Caki2 (cell line): Measurements from ENCODE around the gene RRM2. TPM values are rescaled to one million over a fixed set of nuclear protein-coding genes. Genes with fewer than 3 reads are reported as not detected.

Source experiments
- DNase-seq: peaks from one replicate; pipeline ENCODE4 v3.0.0-alpha.2; 2015; ENCODE audit warnings: low read depth
- in situ Hi-C: cut with HindIII; loops from 2 replicates; pipeline ENCODE4 v1.10.0; 2016; ENCODE audit warnings: low sequenced_read_pairs, low pct_unique_long_range_greater_than_20kb, mixed read lengths
- total RNA-seq: library from RNA; depleted of rRNA; stranded (reverse); fragments of >200 nt; shearing (Covaris generic); gene quantifications from 2 replicates; pipeline ENCODE4 v1.2.3, GENCODE V29; 2014; ENCODE audit warnings: low replicate concordance

The RRM2 gene
- total RNA-seq, 1 experiment from 2014 or later = 19.4 TPM

DNA sequence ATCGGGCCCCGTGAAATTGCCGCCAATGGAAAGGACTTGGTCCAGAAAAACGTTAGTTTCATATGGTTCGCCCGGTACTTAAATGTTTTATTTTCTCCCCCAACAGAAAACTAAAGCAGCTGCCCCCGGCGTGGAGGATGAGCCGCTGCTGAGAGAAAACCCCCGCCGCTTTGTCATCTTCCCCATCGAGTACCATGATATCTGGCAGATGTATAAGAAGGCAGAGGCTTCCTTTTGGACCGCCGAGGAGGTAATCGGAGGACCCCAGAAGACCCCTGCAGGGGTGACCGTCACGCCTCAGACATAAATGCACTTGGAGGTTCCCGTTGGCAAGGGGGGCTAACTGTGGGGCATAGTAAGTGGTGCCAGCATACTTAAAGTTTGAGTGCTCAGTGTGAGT, 742 bp downstream of the RRM2 start:
- in situ Hi-C loops = loop anchor here (10.0 kb wide), 3 partner anchors 162 to 542 kb away; no protein-coding TSS in a partner anchor
- no peak for DNase-seq

DNA sequence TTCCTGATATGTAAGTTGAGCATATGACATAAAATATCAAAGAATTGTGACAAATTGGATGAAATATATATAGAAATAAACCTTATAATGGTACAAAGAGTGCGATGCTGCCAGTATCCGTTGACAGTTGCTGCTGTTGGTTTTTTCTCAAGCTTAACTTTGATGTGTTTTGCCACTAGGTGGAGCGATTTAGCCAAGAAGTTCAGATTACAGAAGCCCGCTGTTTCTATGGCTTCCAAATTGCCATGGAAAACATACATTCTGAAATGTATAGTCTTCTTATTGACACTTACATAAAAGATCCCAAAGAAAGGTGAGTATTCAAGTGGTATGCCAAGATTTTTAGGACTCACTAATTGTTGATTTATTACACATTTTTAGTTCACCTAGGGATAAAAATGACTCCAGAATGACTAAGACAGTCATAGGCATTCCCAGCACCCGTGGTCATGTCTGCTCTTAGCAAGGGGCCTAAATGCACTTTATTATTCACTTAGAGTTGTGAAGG, 2.1 kb downstream of the RRM2 start:
- in situ Hi-C loops = loop anchor here (10.0 kb wide), 3 partner anchors 160 to 540 kb away; no protein-coding TSS in a partner anchor
- DNase-seq = peak; percentile 64

DNA sequence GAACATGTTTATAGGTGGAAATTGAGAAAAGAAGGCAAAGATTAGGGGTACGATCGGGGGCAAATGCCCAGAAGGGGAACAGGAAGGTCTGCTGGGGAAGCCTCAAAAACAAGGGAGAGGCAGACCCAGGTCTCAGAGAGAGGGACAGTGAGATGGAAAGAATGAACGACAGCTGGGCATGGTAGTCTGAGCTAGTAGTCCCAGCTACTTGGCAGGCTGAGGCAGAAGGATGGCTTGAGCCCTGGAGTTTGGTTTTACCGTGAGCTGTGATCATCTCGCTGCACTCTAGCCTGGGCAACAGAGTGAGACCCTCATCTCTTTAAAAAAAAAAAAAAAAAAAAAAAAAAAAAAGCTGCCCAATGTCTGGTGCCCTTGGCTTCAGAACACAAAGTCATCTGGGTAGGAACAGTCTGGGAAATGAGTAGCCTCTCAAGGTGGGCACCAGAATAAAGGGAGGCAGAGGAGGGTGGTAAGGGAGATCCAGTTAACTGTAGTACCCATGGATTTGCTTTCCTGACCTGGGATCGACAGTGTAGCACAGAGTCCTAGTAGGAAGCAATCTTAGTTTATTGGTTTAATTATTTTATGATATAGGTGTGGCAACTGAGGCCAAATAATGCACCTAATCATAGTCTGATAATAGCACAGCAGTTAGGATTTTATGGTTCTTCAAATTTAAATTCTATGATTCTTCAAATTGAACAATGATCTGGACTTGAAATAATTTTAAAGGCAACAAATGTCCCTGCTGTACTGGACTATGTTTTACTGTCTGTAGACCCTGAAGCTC, 3.5 kb downstream of the RRM2 start:
- in situ Hi-C loops = loop anchor here (10.0 kb wide), 3 partner anchors 159 to 539 kb away; no protein-coding TSS in a partner anchor
- DNase-seq = no peak

DNA sequence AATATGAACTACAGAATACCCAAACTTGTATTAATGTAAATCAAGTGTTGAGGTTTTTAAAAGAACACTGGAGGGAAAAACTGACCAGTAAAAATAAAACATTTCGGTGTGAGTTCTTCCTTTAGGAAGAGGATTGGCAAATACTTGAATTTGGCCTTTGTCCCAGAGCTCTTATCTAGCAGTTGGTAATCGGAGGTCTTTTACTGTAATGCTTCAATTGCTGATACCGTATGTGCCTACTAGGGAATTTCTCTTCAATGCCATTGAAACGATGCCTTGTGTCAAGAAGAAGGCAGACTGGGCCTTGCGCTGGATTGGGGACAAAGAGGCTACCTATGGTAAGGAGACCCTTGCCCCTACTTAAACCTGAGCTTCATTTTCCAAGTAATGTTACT, 4.1 kb downstream of the RRM2 start:
- DNase-seq = no peak
- in situ Hi-C loops = loop anchor here (10.0 kb wide), 3 partner anchors 158 to 538 kb away; no protein-coding TSS in a partner anchor

DNA sequence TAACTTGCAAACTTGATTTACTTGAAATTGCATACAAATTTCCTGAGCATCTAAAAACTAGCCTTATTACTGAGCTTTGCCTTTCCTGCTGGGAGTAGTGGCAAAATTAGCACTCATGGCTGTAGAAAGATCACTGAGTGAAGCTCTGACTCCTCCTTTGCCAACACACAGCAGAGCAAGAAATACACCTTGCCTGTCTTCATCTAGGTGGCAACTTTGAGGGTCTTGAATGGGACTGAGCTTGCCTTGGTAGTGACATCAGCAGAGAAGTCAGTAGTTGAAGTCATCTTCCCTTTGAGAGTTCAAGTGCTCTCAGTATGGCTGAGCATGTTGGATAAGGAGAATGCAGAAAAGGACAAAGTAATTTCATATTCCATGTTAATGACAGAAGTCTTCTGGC, 5.9 kb downstream of the RRM2 start:
- DNase-seq = no peak
- in situ Hi-C loops = loop anchor here (10.0 kb wide), 3 partner anchors 156 to 536 kb away; no protein-coding TSS in a partner anchor

DNA sequence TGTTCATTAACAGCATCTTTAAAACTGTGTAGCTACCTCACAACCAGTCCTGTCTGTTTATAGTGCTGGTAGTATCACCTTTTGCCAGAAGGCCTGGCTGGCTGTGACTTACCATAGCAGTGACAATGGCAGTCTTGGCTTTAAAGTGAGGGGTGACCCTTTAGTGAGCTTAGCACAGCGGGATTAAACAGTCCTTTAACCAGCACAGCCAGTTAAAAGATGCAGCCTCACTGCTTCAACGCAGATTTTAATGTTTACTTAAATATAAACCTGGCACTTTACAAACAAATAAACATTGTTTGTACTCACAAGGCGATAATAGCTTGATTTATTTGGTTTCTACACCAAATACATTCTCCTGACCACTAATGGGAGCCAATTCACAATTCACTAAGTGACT, 7.0 kb downstream of the RRM2 start:
- in situ Hi-C loops = loop anchor here (10.0 kb wide), 3 partner anchors 155 to 535 kb away; no protein-coding TSS in a partner anchor
- no peak for DNase-seq

DNA sequence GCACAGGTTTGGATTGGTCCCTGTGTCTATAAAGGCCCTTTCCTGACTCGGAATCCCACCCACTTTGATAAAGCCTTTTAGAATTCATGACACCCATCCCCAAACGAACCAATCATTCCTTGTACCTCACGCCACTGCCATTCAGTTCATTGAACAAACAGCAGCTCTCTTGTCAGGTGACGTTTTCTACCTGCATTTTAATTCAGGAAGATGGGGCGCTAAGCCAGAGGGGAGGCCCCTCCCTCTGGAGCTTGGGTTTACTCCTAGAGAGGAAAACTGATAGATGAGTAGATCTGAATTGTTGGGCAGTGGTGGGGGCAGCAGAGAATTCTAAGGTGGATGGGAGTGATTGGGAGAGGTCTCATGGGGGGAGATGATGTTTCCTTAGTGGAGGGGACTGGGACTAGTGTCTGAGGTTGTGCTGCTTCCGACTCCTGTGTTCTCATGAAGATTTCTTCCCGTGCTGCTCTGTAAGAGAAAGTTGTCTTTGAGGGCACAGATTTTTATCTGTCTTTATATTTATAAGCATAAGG, 9.6 kb downstream of the RRM2 start:
- no peak for DNase-seq
- in situ Hi-C loops = no loop called here

DNA sequence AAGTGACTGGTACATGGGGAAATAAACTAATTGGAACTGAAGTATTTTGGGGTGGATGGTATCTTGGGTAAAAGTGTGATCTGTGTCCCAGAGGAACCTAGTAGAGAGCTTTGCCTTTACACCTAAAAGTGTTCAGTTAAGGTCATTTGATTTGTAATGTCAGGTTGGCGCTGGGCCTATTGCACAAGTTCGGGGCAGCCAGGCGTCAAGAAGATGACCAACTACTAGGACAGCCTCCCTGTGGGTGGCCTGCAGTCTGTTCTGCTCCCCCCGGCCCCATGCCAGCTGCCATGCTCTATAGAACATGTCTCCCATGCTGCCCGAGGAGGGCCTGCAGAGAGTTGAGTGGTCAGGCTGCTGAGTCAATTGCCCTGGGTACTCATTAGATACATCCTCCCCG, 10.1 kb downstream of the RRM2 start:
- no peak for DNase-seq
- in situ Hi-C loops = no loop called here

DNA sequence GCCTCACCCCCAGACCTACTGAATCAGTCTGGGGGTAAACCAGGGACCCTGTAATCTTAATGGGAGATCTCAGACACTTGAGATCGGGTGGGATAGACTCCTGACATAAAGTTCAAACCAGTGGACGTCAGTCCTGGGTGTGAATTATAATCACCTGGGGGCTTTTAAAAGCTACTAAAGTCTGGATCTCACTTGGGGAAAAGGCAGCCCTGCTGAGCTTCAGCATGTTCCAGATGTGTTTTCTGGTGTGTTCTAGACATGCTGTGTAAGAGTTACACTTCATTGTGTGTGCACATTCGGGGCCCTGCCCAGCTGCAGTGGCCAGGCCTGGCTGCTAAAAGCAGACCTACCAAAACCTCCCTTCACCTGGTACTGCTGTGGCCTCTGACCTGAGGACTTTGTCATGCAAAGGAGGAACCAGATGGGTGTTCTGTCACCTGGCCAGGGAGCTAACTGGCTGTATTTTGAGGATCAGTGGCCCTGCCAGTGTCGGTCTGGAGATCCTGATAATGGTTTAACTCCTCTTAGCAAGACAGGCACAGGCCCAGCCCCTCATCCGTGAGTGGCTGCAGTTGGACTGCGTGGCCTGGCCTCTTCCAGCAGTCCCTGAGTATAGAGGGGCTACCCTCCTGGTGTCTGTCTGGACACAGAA, 10.6 kb downstream of the RRM2 start:
- in situ Hi-C loops = no loop called here
- no peak for DNase-seq

DNA sequence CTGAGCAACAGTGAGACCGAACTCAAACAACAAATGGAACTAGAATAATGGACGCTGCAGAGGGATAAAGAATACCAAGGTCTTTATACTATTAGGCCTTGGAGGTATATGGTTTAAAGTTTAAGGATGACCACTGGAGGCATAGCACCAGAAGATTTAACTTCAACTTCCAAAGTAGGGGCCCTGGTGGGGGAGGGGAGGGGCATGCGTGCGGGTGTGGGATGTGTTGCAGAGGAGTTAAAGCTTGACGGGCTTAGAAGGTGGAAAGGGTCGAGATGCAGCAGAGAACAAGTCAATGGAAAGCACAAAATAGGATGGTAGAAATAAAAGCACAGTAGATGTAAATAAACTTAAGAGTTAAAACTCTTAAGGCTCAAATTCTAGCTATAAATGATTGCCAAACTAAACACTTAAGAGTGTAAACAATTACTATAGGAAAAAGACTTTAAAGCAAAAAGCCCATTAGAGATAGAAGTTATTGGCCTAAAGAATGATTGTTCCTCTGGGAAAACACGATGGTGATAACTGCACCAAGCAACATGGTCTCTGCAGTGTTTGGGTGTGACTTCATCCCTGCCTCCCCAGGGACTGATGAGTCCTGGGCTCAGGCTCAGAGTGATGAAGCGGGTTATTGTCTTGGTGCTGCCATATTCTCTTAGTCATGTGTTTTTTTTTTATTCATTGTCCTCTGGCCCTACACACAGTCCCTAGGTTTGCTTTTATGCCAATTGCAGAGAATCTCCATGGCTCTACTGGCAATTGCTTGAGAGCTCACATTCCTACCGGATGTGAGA, 13.0 kb downstream of the RRM2 start:
- in situ Hi-C loops = no loop called here
- DNase-seq = no peak

DNA sequence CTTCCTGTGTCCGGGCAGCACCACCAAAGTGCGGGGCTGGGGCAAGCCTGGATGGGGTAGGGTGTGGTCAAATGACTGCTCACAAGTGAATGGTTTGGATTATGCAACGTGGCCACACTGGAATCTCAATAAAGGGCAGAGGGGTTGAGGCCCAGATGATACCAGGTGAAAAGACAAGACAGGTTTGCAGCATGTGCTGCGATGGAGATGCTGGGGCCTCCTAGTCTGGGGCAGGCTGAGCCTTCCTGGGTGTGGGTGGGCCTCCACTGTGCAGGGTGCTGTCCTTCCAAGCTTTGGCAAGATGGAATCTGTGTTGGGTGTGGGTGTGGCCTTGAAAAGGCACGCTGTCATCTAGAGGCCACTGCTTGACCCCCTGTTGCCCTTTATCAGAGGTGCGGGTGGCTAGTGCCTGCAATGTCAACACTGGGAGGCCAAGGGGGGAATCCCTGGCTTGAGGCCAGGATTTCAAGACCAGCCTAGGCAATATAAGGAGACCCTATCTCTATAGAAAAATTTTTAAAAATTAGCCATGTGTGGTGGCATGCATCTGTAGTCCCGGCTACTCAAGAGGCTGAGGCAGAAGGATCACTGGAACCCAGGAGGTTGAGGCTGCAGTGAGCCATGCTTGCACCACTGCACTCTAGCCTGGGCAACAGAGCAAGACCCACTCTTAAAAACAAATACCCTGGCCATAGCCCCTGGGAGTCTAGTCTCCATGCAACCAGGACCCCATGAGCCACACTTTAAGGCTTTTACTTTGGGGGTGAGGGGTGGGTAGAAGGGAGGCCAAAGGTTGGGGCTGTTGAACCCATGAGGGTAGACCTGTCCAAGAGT, 13.8 kb downstream of the RRM2 start:
- in situ Hi-C loops = no loop called here
- no peak for DNase-seq

DNA sequence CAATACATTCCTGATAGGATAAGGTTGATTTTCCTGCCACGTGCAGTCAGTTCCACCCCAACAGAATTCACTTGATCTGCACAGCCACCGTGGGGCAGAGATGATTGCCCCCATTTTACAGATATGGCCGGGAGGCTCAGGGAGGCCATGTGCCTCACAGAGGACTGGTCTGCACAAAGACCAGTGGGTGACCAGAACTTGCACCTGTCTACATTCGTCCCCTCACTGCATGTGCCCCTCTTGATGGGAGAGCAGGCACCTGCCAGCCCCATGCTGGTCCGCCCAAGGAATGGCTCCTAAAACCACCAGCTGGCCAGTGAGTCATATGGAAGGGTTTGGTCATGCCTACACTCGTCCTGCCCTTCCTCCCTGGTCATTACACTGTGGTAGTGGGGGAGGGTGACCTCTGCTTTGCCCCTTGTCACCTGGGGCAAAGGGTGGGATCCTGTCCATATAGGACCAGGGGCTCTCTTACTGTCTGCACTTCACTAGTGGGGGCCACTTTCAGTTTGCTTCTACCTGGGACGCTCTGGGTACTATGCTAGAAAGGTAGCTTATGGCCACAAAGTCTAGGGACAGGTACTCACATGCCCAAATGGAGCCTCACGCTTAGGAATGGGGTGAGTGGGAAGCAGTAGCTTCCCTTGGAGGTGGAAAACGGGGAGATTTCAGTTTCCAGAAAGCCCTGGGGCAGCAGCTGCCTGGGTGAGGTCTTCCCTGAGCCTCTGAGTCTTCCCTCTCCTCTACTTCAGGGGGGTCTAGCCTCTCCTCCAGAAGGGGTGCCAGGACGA, 14.7 kb downstream of the RRM2 start:
- in situ Hi-C loops = no loop called here
- DNase-seq = no peak

DNA sequence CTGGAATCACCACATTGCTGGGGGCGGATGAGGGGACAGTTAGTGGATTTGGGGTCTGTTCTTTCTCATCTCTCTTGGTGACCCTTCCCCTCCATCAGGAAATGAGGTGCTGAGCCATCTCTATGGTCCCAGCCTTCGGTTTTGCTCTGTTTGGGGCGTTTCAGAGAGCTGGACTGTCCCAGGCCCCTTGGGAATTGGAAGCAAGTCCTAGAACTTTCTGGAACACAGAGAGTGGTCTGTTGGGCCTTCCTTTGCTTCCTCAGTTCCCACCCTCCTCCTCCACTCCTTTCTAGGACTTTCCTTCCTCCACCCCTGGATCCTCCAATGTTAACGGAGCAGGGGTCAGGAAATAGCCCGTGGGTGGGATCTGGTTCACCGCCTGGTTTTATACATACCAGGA, 17.0 kb downstream of the RRM2 start:
- in situ Hi-C loops = no loop called here
- DNase-seq = no peak

DNA sequence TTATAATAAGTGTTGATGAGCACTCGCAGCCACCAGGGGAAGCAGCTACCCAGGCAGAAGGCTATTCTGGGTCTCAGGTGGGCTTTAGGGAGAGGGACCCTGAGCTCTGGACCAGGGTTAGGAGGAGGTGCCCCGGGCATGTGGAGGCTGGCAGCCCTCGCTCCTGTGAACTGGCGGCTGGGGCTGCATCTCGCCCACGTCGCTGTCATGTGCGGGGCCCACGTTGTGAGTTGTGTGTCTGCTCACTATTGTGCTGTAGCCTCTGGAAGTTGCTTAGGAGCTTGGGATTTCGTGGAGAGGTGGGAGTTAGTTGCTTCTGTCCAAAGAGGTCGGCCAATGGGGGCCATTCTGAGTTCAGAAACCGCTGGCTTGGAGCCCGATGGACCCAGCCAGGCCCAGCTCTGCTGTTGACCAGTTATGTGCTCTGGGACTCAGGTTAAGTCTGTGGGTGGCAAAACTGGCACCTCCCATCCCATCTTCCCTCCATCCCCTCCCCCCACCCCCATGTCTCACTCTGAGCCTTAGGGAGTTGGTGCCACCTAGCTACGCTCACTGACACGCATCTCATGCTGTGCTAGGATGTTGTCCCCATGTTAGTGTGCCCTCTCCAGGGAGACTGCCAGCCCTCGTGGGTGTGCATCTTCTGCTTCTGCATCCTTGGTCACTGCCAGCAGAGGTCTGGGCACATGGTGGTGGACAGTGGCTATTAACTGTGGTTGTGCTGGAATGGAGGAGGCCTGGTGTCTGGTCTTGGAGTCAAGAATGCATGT, 18.5 kb downstream of the RRM2 start:
- DNase-seq = no peak

DNA sequence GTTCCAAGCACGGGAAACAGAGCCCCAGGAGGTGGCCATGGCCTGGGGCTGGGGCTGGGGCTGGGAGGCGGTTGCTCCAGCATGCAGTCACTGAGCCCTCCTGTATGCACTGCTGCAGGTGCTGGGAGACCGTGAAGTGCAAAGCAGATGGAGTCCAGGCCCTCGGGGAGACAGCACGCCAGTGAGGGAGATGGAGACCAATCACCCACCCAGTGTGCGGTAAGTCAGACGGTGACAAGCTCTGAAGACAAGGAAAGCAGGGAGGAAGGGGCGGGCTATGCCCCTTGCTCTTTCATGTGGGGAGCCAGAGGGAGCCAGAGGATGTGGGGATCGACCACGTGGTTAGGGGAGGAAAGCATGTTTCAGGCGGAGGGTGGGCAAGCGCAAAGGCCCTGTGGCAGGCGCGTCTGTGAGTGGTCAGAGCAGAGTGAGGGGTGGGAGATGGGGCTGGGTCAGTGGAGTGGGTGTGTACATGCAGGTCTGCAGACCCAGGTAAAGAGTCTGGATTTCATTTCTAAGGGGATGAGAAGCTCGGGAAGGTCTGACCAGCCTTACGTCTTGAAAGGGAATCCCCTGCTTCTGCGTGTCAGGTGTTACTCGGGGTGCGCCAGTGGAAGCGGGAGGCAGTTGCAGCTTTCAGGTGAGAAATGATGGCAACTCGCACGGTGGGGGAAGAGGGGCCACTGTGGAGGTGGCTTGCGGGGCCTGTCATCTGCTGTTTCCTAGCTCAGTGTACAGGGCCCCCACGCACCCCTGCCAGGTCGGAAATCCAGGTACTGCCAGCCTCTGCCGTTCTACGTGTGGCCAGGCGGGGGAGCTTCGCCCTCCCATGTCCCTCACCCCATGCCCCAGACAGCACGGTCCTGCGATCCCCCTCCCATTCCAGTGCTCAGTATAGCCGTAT, 19.4 kb downstream of the RRM2 start:
- no peak for DNase-seq
- in situ Hi-C loops = no loop called here

More for the DNA sequence above, 18.5 kb downstream of the RRM2 start:
- in situ Hi-C loops = no loop called here
